ENCODE data around the gene E2F1.
A peak's percentile ranks its signal among the peaks of the same experiment; 100 is the strongest.
"Not testable (repeated sequence)": the region's sequence is repeated elsewhere in the genome, so short reads cannot be mapped to it uniquely, and the experiment has no call there.

Gene E2F1

GRCh38 chr20:33702861-33703260 is 16.7 kb upstream of the E2F1 start:
- H3K4me3 ChIP-seq (ENCODE audit: low read depth, low read length): no peak overlapping the region
- in situ Hi-C loops (cut with HindIII; ENCODE audit: low sequenced_read_pairs): no loop called here
- no peak for DNase-seq (ENCODE audit: low read depth)
- no peak for TF ChIP-seq CTCF (IDR thresholded peaks at IDR 0.05; ENCODE audit: low read depth, low read length, missing control alignments)

GRCh38 chr20:33701629-33702450 is 15.7 kb upstream of the E2F1 start:
- in situ Hi-C loops (cut with HindIII; ENCODE audit: low sequenced_read_pairs): no loop called here
- no peak for DNase-seq (ENCODE audit: low read depth)
- TF ChIP-seq CTCF (IDR thresholded peaks at IDR 0.05; ENCODE audit: low read depth, low read length, missing control alignments): no peak
- no peak overlapping the region for H3K4me3 ChIP-seq (ENCODE audit: low read depth, low read length)

- in situ Hi-C loops (cut with HindIII; ENCODE audit: low sequenced_read_pairs): not testable (repeated sequence)
Measured at GRCh38 chr20:33700696-33701441, 14.7 kb upstream of the E2F1 start.

GRCh38 chr20:33698966-33699365 is 12.8 kb upstream of the E2F1 start:
- DNase-seq (ENCODE audit: low read depth); in situ Hi-C loops (cut with HindIII; ENCODE audit: low sequenced_read_pairs): not testable (repeated sequence)

More at GRCh38 chr20:33700696-33701441, 14.7 kb upstream of the E2F1 start:
- not testable (repeated sequence) for DNase-seq (ENCODE audit: low read depth); H3K4me3 ChIP-seq (ENCODE audit: low read depth, low read length)

DNA sequence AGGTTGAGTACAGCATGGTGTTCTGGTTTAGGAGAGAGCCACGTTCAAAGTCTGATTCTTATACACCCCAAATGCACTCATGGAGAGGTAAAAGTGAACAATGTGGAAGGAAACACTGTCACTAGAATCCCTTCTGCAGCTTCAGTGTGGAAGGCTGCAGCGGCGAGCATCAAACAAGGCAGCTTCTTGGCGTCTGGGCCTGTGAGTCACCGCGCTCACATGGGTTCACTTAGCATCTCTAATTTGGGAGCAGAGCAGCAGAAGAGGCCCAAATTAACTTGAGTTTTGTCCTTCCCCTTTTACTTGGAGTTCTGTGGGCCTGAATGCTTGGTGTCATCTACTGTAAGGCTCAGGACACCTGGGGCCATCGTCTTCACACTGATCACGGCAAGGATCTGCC is 10.9 kb upstream of the E2F1 start:
- in situ Hi-C loops (cut with HindIII; ENCODE audit: low sequenced_read_pairs): no loop called here
- no peak for TF ChIP-seq CTCF (IDR thresholded peaks at IDR 0.05; ENCODE audit: low read depth, low read length, missing control alignments)
- no peak overlapping the region for H3K4me3 ChIP-seq (ENCODE audit: low read depth, low read length)
- peak; percentile 44 for DNase-seq (ENCODE audit: low read depth)

More at GRCh38 chr20:33698966-33699365, 12.8 kb upstream of the E2F1 start:
- not testable (repeated sequence) for H3K4me3 ChIP-seq (ENCODE audit: low read depth, low read length)

DNA sequence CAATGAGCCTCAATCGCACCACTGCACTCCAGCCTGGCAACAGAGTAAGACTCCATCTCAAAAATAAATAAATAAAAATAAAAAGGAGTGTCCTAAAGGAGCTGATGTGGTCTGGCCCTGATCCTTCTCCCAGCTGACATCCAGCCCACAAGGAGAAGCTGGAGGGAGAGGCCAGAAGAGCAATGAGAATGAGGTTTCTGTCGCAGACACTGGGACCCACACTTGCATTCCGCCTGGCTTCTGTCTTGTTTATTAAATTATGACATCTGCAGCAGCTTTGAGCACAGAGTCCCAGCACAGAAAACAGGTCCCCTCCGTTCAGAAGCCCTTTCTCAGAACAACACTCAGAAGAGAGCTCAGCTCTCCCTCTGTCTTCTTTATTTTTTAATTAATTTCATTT is 10.3 kb upstream of the E2F1 start:
- DNase-seq (ENCODE audit: low read depth): no peak
- no peak for TF ChIP-seq CTCF (IDR thresholded peaks at IDR 0.05; ENCODE audit: low read depth, low read length, missing control alignments)
- H3K4me3 ChIP-seq (ENCODE audit: low read depth, low read length): no peak overlapping the region
- in situ Hi-C loops (cut with HindIII; ENCODE audit: low sequenced_read_pairs): no loop called here

- in situ Hi-C loops (cut with HindIII; ENCODE audit: low sequenced_read_pairs): no loop called here
- TF ChIP-seq CTCF (IDR thresholded peaks at IDR 0.05; ENCODE audit: low read depth, low read length, missing control alignments): no peak
- no peak overlapping the region for H3K4me3 ChIP-seq (ENCODE audit: low read depth, low read length)
- no peak for DNase-seq (ENCODE audit: low read depth)
Measured at GRCh38 chr20:33694639-33695012, 8.4 kb upstream of the E2F1 start.
